Activated effector memory CD4-positive, alpha-beta T cell treated with anti-CD3 and anti-CD28 coated beads, Interleukin-2, amount 50 U/mL, for 16 hours (primary cell): ENCODE results near the gene STAM.
"Not testable (repeated sequence)": the region's sequence is repeated elsewhere in the genome, so short reads cannot be mapped to it uniquely, and the experiment has no call there.

Experiments used
- DNase-seq: peaks from one replicate; pipeline ENCODE4 v3.0.0-alpha.2; 2020

STAM gene

GRCh38 chr10:17643755-17644484 is at the start of gene STAM:
STAM (plus strand) TSS chr10:17644151; CDS start chr10:17644340, 189 bp downstream.
- peak; percentile 96 for DNase-seq

- DNase-seq: no peak
These were observed 46.6 kb upstream of the STAM start for GRCh38 chr10:17597386-17597785.

DNA sequence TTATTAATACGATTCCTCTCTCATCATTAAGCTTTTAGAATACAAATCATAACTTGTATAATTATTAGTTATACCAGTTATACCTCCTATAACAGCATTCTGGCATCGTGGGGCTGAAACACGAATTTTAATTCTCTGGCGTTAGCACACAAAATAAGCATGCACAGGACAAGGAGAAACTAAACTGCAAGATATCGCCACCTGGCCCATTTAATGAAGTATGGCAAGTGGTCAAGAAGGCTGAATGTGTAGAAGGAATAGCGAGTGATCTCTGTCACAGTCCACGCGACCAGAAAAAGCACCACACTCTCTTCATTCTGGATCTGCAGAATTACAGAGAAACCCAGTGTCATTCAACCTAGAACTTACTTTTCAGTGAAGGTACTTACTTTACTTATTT is 44.9 kb upstream of the STAM start:
- no peak for DNase-seq

- no peak for DNase-seq
These were observed 38.0 kb upstream of the STAM start for GRCh38 chr10:17605936-17606335.

DNA sequence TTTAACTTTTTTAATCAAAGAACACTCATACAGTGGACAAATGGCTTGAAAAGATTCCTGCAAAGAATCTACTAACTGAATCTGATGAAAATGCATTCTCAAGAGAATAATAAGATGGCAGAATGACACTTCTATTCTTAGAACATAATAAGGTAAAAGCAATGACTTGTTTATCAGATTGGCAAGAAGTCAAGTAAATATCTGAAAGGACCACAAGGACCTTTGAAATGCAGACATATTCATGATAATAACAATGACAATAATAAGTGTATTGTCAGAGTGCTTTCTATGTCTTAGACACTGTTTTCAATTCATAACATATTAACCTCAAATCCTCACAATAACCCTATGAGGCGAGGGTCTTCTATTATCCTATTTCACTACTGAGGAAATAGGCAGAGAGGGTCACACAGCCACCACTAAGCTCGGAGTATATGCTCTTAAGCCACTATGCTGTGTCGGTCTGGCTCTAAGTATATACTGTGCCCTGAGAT is 37.4 kb upstream of the STAM start:
- no peak for DNase-seq

DNA sequence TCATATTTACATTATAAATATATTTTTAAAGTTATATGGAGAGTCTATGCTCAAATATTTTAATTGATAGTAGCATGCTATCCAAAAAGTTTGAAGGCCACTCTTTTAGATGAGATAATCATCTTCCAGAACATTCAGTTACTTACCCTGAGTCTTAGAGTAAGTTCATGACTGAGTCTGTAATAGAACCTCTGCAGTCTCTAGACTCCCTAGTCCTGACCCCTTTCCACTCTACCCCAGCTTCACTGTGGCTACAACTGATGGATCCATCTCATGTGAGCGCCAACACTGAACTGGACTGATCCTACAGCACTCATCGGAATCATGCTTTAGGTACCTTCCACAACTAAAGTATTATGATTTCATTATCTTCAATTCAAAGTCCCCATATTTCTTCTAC is 36.9 kb upstream of the STAM start:
- DNase-seq: no peak

- DNase-seq: no peak
These were observed 36.2 kb upstream of the STAM start for GRCh38 chr10:17607603-17608332.

- no peak for DNase-seq
These were observed 34.4 kb upstream of the STAM start for GRCh38 chr10:17609523-17610079.

GRCh38 chr10:17616403-17617030 is 27.4 kb upstream of the STAM start:
- peak; percentile 78 for DNase-seq

DNA sequence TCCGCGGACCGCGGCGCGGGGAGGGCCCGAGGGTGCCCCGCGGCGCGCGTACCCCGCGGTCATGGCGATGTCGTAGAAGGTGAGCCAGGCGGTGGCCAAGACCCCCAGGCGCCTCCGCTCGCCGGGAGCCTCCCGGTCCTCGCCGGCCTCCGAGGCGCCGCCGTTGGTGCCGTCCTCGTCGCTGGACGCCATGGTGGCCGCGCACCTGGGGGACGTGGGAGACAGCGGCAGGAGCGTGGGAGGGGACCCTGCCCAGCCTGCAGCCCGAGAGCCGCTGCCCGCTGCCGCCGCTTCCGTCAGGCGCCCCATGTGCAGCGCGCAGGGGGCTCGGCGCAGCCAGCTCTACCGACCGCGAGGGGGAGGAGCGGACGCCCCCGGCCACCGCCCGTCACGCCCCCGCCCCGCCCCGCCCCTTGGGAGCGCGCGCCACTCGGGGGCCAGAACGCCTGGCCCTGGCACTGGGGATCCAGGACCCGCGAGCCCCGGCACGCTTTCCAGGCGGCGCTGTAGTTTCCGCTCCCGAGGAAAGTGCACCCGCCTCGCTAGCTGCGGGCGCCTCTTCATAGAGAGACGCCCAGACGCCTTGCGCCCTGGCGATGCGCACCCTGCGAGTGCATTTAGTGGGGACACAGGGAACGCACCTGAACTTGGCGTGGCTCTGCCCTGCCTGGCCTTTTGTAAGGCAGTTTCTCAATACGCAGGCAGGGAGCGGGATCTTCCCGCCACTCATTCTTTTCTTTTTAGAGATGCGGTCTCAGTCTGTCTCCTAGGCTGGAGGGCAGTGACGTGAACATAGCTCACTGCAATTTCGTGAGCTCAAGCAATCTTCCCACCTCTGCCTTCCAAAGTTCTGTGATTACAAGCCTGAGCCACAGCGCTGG is 26.7 kb upstream of the STAM start, which contains the start of gene HACD1:
Gene HACD1, minus strand, starts transcription at position 344 of the 881 bp plus-strand sequence. Its CDS starts 35 bp downstream, at position 309.
- DNase-seq: peak; percentile 87

DNA sequence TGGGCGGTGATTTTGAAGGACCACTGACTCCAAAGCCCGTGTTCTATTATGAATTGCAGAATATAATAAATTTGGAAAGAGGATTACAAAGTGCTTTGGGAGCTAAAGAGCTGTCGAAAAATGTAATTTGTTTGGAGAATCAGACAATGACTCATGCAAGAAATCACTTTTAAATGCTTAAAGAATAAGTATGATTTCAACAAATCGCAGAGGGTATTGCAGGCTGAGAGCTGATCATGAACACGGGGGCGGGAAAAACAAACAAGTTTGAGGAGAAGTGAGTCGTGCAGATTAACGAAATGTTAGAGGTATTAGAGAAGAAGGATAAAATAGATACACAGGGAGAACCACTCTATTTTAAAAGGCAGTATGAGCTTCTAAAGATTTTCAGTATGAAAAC is 21.9 kb upstream of the STAM start:
- DNase-seq: no peak

GRCh38 chr10:17624996-17625395 is 19.0 kb upstream of the STAM start:
- DNase-seq: no peak

GRCh38 chr10:17626656-17627055 is 17.3 kb upstream of the STAM start:
- no peak for DNase-seq

DNA sequence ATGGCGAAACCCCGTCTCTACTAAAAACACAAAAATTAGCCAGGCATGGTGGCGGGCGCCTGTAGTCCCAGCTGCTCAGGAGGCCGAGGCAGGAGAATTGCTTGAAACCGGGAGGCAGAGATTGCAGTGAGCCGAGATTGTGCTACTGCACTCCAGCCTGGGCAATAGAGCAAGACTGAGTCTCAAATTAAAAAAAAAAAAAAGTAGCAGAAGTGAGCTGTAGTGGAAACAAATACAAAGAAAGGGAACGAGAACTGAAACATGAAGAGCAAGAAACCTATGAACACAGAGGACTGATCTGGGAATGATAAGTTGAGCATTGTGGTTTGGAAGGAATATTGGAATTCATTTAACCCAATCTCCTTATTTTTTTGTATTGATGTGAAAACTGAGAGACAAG is 11.4 kb upstream of the STAM start:
- DNase-seq: not testable (repeated sequence)

DNA sequence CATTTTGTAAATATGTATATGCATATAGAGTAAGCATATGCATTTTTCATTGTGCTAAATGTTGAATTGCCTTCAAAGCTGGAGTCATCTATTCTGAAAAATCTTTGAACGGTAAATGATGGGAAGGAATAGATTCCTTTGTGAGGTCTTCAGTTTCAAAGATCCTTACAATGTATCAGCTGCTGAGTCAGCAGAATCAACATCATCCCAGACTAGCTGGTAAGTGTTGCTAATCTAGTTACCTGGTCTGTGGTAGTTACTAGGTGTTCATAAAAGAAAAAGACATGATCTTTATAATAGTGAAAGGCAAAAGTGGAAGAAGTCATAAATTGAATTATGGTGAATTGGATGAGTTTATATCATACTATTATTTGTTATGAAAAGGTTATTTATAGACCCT is 10.6 kb upstream of the STAM start:
- DNase-seq: no peak

GRCh38 chr10:17637869-17638268 is 6.1 kb upstream of the STAM start:
- no peak for DNase-seq

DNA sequence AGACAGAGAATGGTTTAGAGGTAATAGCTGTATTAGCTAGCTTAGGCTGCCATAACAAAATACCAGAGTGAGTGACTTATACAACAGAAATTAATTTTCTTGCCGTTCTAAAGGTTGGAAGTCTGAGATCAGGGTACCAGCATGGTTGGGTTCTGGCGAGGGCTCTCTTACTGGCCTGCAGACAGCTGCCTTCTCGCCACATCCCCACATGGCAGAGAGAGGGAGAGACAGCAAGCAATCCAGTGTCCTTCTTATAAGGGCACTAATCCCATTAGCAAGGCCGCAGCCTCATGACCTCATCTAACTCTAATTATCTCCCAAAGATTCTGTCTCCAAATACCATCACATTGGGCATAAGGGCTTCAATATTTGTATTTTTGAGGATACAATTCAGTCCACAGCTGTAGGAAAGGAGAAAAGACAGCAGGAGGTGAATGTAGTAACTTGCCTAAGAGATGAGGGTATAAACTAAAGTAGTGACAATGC is 3.6 kb upstream of the STAM start:
- no peak for DNase-seq

DNA sequence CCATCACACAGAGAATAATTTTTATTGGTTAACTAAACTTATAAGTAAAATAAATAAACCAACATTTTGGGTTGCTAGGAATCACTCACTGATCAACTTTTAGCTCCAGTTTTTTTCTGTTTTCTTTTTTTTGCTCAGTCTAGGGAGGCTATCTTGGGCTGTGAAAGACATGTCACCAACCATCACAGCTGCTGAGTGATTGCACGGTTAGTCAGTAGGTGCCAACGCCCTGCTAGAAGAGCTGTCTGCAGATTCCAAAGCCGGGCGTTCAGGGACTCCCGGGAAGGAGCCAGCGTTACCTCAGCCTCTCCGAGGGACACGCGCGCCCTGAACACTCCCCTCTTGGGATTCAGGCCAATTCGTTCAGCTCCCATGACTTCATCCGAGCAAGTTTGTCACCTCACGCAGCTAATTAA is 604 bp upstream of the STAM start:
- no peak for DNase-seq

DNA sequence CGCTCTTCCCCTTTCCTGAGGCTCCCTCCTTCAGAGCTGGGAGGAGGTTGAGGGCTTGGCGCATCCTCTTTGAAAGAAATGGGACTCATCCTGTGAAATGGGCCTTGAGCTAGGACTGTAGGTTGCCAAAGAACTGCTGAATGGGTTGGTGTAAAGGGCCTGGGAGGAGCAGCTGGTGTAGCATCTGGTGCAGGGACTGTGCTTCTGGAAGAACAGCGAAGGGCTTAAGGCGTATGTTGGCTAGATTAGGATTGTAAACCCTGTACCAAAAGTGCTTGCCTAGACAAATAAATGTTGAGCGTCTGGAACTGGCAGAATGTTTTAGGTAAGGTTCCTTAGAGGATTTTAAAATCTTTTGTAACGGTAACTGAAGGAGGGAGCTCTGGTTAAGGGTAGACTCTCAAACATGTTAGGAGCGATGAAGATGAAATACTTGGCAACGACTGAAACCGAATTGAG is 563 bp downstream of the STAM start:
- no peak for DNase-seq

GRCh38 chr10:17645621-17646345 is 1.8 kb downstream of the STAM start:
- no peak for DNase-seq

- no peak for DNase-seq
These were observed 3.4 kb downstream of the STAM start for GRCh38 chr10:17647326-17647725.
